ENCODE results near the gene INAFM1.

DNA sequence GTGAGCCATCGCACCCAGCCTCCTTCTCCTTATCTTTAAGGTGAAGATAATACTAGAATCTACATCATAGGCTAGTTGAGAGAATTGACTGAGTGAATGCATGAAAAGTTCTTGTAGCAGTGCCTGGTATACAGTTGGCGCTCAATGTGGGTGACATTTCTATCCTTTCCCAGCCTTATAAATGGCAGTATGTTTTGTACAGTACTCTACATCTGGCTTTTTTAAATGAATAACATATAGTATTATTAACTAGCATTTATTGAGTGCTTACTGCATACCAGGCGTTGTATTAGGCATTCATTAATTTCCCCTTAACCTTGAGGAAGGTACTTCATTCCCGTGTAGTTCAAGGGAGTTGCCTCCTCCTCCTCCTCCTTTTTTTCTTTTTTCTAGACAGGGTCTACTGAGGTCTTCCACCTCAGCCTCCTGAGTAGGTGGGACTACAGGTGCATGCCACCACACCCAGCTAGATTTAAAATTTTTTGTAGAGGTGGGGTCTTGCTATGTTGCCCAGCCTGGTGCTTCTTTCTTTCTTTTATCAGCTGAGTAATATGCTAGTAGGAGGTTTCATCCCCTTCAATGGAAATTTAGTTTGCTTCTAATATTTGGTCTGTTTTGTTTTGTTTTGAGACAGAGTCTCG lies 37.8 kb downstream of the INAFM1 start:
- TF ChIP-seq TCF12 (IDR thresholded peaks at IDR 0.05; ENCODE audit: low read depth) (no peak), EP300 (IDR thresholded peaks at IDR 0.05; ENCODE audit: borderline replicate concordance) (no peak), ZBTB7A (IDR thresholded peaks at IDR 0.05; ENCODE audit: low read depth) (no peak), CEBPB (IDR thresholded peaks at IDR 0.05) (no peak), YY1 (IDR thresholded peaks at IDR 0.05; ENCODE audit: low read depth) (no peak)
- TF ChIP-seq, protein P1, sequence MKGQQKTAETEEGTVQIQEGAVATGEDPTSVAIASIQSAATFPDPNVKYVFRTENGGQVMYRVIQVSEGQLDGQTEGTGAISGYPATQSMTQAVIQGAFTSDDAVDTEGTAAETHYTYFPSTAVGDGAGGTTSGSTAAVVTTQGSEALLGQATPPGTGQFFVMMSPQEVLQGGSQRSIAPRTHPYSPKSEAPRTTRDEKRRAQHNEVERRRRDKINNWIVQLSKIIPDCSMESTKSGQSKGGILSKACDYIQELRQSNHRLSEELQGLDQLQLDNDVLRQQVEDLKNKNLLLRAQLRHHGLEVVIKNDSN (IDR thresholded peaks at IDR 0.05) = no peak

All from Ishikawa (cell line).